Thymus (tissue), 11 donors: Measurements from ENCODE around the gene SAMD11. TPM values are rescaled to one million over a fixed set of nuclear protein-coding genes. Genes with fewer than 3 reads are reported as not detected.
"Not testable (repeated sequence)": the region's sequence is repeated elsewhere in the genome, so short reads cannot be mapped to it uniquely, and the experiment has no call there.

Experiments used
- DNase-seq, 9 donors: peaks; one replicate each; pipeline ENCODE4 v3.0.0-alpha.2; 2013; ENCODE audit warnings: low spot score in 9 of 9, low read depth in 6 of 9, missing footprints in 1 of 9
- H3K27ac ChIP-seq, 2 donors: one replicate each; pipeline ENCODE4 v1.5.1; 2013; ENCODE audit warnings: control low read depth in 1 of 2, low read depth in 1 of 2, low read length in 1 of 2, mild to moderate bottlenecking in 1 of 2, moderate library complexity in 1 of 2
- H3K27me3 ChIP-seq, 2 donors: one replicate each; pipeline ENCODE4 v1.5.1; 2013; ENCODE audit warnings: low read length in 1 of 2; ENCODE audit not compliant: control insufficient read depth in 2 of 2, insufficient read depth in 1 of 2
- H3K36me3 ChIP-seq, 2 donors: one replicate each; pipeline ENCODE4 v1.5.1; 2013; ENCODE audit warnings: low read length in 1 of 2, mild to moderate bottlenecking in 1 of 2, moderate library complexity in 1 of 2; ENCODE audit not compliant: control insufficient read depth in 2 of 2, insufficient read depth in 2 of 2
- H3K4me1 ChIP-seq, 2 donors: one replicate each; pipeline ENCODE4 v1.5.1; 2013; ENCODE audit warnings: low read length in 2 of 2; ENCODE audit not compliant: control insufficient read depth in 2 of 2, insufficient read depth in 2 of 2
- H3K4me3 ChIP-seq, 2 donors: one replicate each; pipeline ENCODE4 v1.5.1; 2013; ENCODE audit warnings: low read length in 2 of 2, control low read depth in 1 of 2, mild to moderate bottlenecking in 1 of 2
- H3K9me3 ChIP-seq, 2 donors: one replicate each; pipeline ENCODE4 v1.5.1; 2013; ENCODE audit warnings: low read length in 1 of 2, mild to moderate bottlenecking in 1 of 2; ENCODE audit not compliant: control insufficient read depth in 2 of 2, insufficient read depth in 1 of 2
- WGBS: extraction: QIAGEN DNeasy Blood & Tissue Kit; methylation state at CpG from one replicate; pipeline ENCODE4 v1.1.7; 2013; 5-methylcytosine and 5-hydroxymethylcytosine counted together
- polyA plus RNA-seq: library from polyadenylated mRNA; stranded (reverse); fragments of 200-250 nt; gene quantifications from one replicate; pipeline ENCODE4 v1.2.3, GENCODE V29; 2013
- total RNA-seq: library from RNA; stranded (reverse); fragments of 120-200 nt; gene quantifications from one replicate; pipeline ENCODE4 v1.2.4, GENCODE V29; 2013
- donor health status: healthy.

SAMD11 gene
- total and polyA plus RNA-seq, 2 donors, result 0.38 to 1.7 TPM

GRCh38 chr1:988061-988460, 64.3 kb downstream of the SAMD11 start:
- not testable (repeated sequence) for H3K4me3 ChIP-seq, H3K36me3 ChIP-seq, H3K27ac ChIP-seq, DNase-seq, H3K4me1 ChIP-seq
- peaks cover 0 to 20% of the 10 kb centered on the region in 2 donors for H3K27me3 ChIP-seq
- H3K9me3 ChIP-seq, result peaks cover 0 to 19% of the 10 kb centered on the region in 2 donors
- WGBS, result 92% methylated on average over 5 of the region's 5 CpGs

GRCh38 chr1:991275-991674, 67.6 kb downstream of the SAMD11 start:
- H3K4me1 ChIP-seq, H3K27ac ChIP-seq, DNase-seq, H3K4me3 ChIP-seq, H3K36me3 ChIP-seq: not testable (repeated sequence)
- H3K9me3 ChIP-seq, result peaks cover 3 to 27% of the 10 kb centered on the region in 2 donors
- H3K27me3 ChIP-seq, result peaks cover 3 to 17% of the 10 kb centered on the region in 2 donors
- WGBS, result 93% methylated on average over 6 of the region's 6 CpGs

- no peak overlapping the region for H3K27ac ChIP-seq
- DNase-seq, result no peak
- H3K4me3 ChIP-seq, result no peak overlapping the region
- H3K36me3 ChIP-seq, result no peaks in the 10 kb centered on the region
- peaks cover 3 to 29% of the 10 kb centered on the region in 2 donors for H3K9me3 ChIP-seq
- WGBS, result 97% methylated on average over 10 of the region's 10 CpGs
- H3K4me1 ChIP-seq, result peaks cover 3 to 14% of the 10 kb centered on the region in 2 donors
- peaks cover 3 to 19% of the 10 kb centered on the region in 2 donors for H3K27me3 ChIP-seq
Observed at GRCh38 chr1:991895-992294, 68.2 kb downstream of the SAMD11 start.

- Histone ChIP-seq H3K4me1 (peaks cover 3 to 18% of the 10 kb centered on the region in 2 donors), H3K9me3 (peaks cover 3 to 31% of the 10 kb centered on the region in 2 donors), H3K27me3 (peaks cover 5 to 24% of the 10 kb centered on the region in 2 donors), H3K27ac (no peak overlapping the region), H3K4me3 (no peak overlapping the region), H3K36me3 (no peaks in the 10 kb centered on the region)
- 95% methylated on average over 7 of the region's 7 CpGs for WGBS
- DNase-seq, result no peak
Observed at GRCh38 chr1:992362-992761, 68.6 kb downstream of the SAMD11 start.

GRCh38 chr1:993379-993995, 69.8 kb downstream of the SAMD11 start:
- Histone ChIP-seq H3K27ac (no peak overlapping the region), H3K4me1 (peaks cover 8 to 30% of the 10 kb centered on the region in 2 donors), H3K9me3 (peaks cover 3 to 31% of the 10 kb centered on the region in 2 donors), H3K36me3 (peaks cover 0 to 4% of the 10 kb centered on the region in 2 donors), H3K4me3 (no peak overlapping the region), H3K27me3 (peaks cover 15 to 35% of the 10 kb centered on the region in 2 donors)
- WGBS, result 80% methylated on average over 15 of the region's 15 CpGs
- DNase-seq, result no peak

Other genes with a start within 250 kb of the SAMD11 start
- gene OR4F16, start 237.3 kb upstream of the SAMD11 start, total RNA-seq, result not detected
- gene OR4F16, start 237.3 kb upstream of the SAMD11 start, polyA plus RNA-seq, result not detected
- 45.5 TPM for gene NOC2L, start 35.3 kb downstream of the SAMD11 start, total RNA-seq
- gene NOC2L, start 35.3 kb downstream of the SAMD11 start, polyA plus RNA-seq, result 74.3 TPM
- 7.4 TPM for gene KLHL17, start 36.7 kb downstream of the SAMD11 start, total RNA-seq
- gene KLHL17, start 36.7 kb downstream of the SAMD11 start, polyA plus RNA-seq, result 34.5 TPM
- gene PLEKHN1, start 42.6 kb downstream of the SAMD11 start, total RNA-seq, result 0.14 TPM
- gene PLEKHN1, start 42.6 kb downstream of the SAMD11 start, polyA plus RNA-seq, result 1.7 TPM
- 0.05 TPM for gene PERM1, start 58.2 kb downstream of the SAMD11 start, total RNA-seq
- 0.59 TPM for gene PERM1, start 58.2 kb downstream of the SAMD11 start, polyA plus RNA-seq
- gene HES4, start 76.2 kb downstream of the SAMD11 start, total RNA-seq, result 61.3 TPM
- gene HES4, start 76.2 kb downstream of the SAMD11 start, polyA plus RNA-seq, result 15.5 TPM
- 338 TPM for gene ISG15, start 89.6 kb downstream of the SAMD11 start, total RNA-seq
- gene ISG15, start 89.6 kb downstream of the SAMD11 start, polyA plus RNA-seq, result 285 TPM
- 6.2 TPM for gene AGRN, start 96.2 kb downstream of the SAMD11 start, total RNA-seq
- gene AGRN, start 96.2 kb downstream of the SAMD11 start, polyA plus RNA-seq, result 19.2 TPM
- gene RNF223, start 150.4 kb downstream of the SAMD11 start, total RNA-seq, result 0.05 TPM
- 0.37 TPM for gene RNF223, start 150.4 kb downstream of the SAMD11 start, polyA plus RNA-seq
- 5.0 TPM for gene C1orf159, start 192.2 kb downstream of the SAMD11 start, total RNA-seq
- gene C1orf159, start 192.2 kb downstream of the SAMD11 start, polyA plus RNA-seq, result 17.8 TPM
- 0.14 TPM for gene TTLL10, start 250.0 kb downstream of the SAMD11 start, total RNA-seq
- 0.27 TPM for gene TTLL10, start 250.0 kb downstream of the SAMD11 start, polyA plus RNA-seq